WTC11 (cell line): ENCODE results near the gene SLC38A8.

Experiments used
- ESRRA ChIP-seq: sonication (generic); formaldehyde crosslinking; IDR thresholded peaks from 2 replicates; pipeline ENCODE4 v1.8.1; 2022; ENCODE audit warnings: mild to moderate bottlenecking, missing genetic modification reagents, borderline replicate concordance
- NFYB ChIP-seq: sonication (generic); formaldehyde crosslinking; conservative IDR thresholded peaks from 2 replicates; pipeline ENCODE4 v1.8.0; 2022; ENCODE audit warnings: low read depth, missing genetic modification reagents
- NR1H2 ChIP-seq: sonication (generic); formaldehyde crosslinking; IDR thresholded peaks from 2 replicates; pipeline ENCODE4 v1.9.0; 2021; ENCODE audit warnings: mild to moderate bottlenecking, moderate library complexity, missing genetic modification reagents
- SOX15 ChIP-seq: fragments of 250-450 bp; sonication (Bioruptor Pico); IDR thresholded peaks from 2 replicates; pipeline ENCODE4 v1.9.0; 2021; ENCODE audit warnings: mild to moderate bottlenecking
- TP53 ChIP-seq: sonication (generic); formaldehyde crosslinking; IDR thresholded peaks from 2 replicates; pipeline ENCODE4 v1.8.1; 2023; ENCODE audit warnings: mild to moderate bottlenecking, missing genetic modification reagents
- TF ChIP-seq, protein P1 (sequence below): sonication (generic); formaldehyde crosslinking; IDR thresholded peaks from 2 replicates; pipeline ENCODE4 v1.8.1; 2022; ENCODE audit warnings: low read depth, mild to moderate bottlenecking, moderate library complexity, missing genetic modification reagents, borderline replicate concordance
- TF ChIP-seq, protein P2 (sequence below): sonication (generic); formaldehyde crosslinking; IDR thresholded peaks from 2 replicates; pipeline ENCODE4 v1.8.1; 2023; ENCODE audit warnings: mild to moderate bottlenecking, missing genetic modification reagents, moderate library complexity
- TF ChIP-seq, protein P3 (sequence below): fragments of 200-600 bp; IDR thresholded peaks from 2 replicates; pipeline ENCODE4 v1.8.0; 2022; ENCODE audit warnings: antibody characterized with exemption

DNA sequence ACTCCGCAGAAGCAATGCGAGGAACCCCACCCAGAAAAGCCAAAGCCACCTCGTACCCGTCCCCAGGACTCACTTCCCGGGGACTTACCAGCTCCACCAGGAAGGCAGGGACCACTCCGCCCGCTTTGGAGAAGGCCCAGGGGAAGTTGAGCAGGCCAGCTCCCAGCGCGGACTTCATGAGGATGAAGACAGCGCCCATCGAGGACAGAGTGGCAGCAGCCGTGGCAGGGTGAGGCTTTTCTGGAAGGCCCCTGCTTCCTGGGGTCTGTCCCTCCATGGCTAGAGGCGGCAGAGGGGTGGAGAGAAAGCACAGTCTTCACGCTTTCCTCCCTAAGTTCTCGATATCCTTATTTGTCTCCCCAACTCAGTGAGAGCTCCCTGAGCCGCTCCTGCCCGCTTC is 714 bp downstream of the SLC38A8 start:
- TF ChIP-seq ESRRA: no peak
- TF ChIP-seq, protein P1, sequence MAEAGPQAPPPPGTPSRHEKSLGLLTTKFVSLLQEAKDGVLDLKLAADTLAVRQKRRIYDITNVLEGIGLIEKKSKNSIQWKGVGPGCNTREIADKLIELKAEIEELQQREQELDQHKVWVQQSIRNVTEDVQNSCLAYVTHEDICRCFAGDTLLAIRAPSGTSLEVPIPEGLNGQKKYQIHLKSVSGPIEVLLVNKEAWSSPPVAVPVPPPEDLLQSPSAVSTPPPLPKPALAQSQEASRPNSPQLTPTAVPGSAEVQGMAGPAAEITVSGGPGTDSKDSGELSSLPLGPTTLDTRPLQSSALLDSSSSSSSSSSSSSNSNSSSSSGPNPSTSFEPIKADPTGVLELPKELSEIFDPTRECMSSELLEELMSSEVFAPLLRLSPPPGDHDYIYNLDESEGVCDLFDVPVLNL (CRISPR knock-in tag): no peak
- TF ChIP-seq, protein P2, sequence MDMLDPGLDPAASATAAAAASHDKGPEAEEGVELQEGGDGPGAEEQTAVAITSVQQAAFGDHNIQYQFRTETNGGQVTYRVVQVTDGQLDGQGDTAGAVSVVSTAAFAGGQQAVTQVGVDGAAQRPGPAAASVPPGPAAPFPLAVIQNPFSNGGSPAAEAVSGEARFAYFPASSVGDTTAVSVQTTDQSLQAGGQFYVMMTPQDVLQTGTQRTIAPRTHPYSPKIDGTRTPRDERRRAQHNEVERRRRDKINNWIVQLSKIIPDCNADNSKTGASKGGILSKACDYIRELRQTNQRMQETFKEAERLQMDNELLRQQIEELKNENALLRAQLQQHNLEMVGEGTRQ (CRISPR knock-in tag): no peak
- no peak for TF ChIP-seq NFYB (CRISPR knock-in tag)
- TF ChIP-seq, protein P3, sequence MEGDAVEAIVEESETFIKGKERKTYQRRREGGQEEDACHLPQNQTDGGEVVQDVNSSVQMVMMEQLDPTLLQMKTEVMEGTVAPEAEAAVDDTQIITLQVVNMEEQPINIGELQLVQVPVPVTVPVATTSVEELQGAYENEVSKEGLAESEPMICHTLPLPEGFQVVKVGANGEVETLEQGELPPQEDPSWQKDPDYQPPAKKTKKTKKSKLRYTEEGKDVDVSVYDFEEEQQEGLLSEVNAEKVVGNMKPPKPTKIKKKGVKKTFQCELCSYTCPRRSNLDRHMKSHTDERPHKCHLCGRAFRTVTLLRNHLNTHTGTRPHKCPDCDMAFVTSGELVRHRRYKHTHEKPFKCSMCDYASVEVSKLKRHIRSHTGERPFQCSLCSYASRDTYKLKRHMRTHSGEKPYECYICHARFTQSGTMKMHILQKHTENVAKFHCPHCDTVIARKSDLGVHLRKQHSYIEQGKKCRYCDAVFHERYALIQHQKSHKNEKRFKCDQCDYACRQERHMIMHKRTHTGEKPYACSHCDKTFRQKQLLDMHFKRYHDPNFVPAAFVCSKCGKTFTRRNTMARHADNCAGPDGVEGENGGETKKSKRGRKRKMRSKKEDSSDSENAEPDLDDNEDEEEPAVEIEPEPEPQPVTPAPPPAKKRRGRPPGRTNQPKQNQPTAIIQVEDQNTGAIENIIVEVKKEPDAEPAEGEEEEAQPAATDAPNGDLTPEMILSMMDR: no peak
- no peak for TF ChIP-seq TP53 (CRISPR knock-in tag)
- no peak for TF ChIP-seq SOX15
- TF ChIP-seq NR1H2 (CRISPR knock-in tag): no peak
